H1 (cell line): ENCODE results near the gene ARHGEF11. TPM values are rescaled to one million over a fixed set of nuclear protein-coding genes. Genes with fewer than 3 reads are reported as not detected.
A peak's percentile ranks its signal among the peaks of the same experiment; 100 is the strongest.

Source experiments
- CTCF ChIA-PET: fragments of 300-600 bp; sonication (Branson Sonifier 250); formaldehyde crosslinking; loops from one replicate; lab custom pipeline; 2021; ENCODE audit not compliant: partially characterized antibody; lab: Charles Lee
- POLR2A ChIA-PET: fragments of 300-600 bp; sonication (Branson Sonifier 250); formaldehyde crosslinking; loops from one replicate; lab custom pipeline; 2021; ENCODE audit warnings: inconsistent platforms; ENCODE audit not compliant: partially characterized antibody; lab: Charles Lee
- DNase-seq, 2 experiments: peaks; one replicate each; pipeline versions ENCODE4 v3.0.0 to v3.0.0-alpha.2; 2010 to 2022; ENCODE audit warnings: low spot score in 2 of 2, low read depth in 1 of 2, mixed read lengths in 1 of 2
- FAIRE-seq: peaks from 2 replicates; lab custom pipeline; 2011; peaks lifted over from hg19 to GRCh38; lab: Jason Lieb, UNC
- H2AFZ ChIP-seq: 2 replicates; pipeline ENCODE4 v1.8.1; 2012; ENCODE audit warnings: low read length, inconsistent platforms
- H2AK5ac ChIP-seq: 2 replicates; pipeline ENCODE4 v1.6.1; 2013; ENCODE audit warnings: low read depth, low read length
- H2BK120ac ChIP-seq: replicated peaks from 2 replicates; pipeline ENCODE3; 2013; ENCODE audit warnings: low read depth, low read length, inconsistent platforms
- H2BK12ac ChIP-seq: 2 replicates; pipeline ENCODE4 v1.6.1; 2013; ENCODE audit warnings: low read depth, low read length
- H2BK15ac ChIP-seq: 2 replicates; pipeline ENCODE4 v1.6.1; 2013; ENCODE audit warnings: low read length
- H2BK20ac ChIP-seq: 2 replicates; pipeline ENCODE4 v1.6.1; 2013; ENCODE audit warnings: low read length
- H2BK5ac ChIP-seq: 2 replicates; pipeline ENCODE4 v1.6.1; 2013; ENCODE audit warnings: low read depth, low read length
- H3K14ac ChIP-seq: 2 replicates; pipeline ENCODE4 v1.6.1; 2013; ENCODE audit warnings: inconsistent platforms; ENCODE audit not compliant: insufficient read length
- H3K18ac ChIP-seq: 2 replicates; pipeline ENCODE4 v1.6.1; 2013; ENCODE audit warnings: low read length; ENCODE audit errors: extremely low read depth
- H3K23ac ChIP-seq: 2 replicates; pipeline ENCODE4 v1.6.1; 2013; ENCODE audit warnings: inconsistent platforms; ENCODE audit not compliant: insufficient read length
- H3K23me2 ChIP-seq: 2 replicates; pipeline ENCODE4 v1.6.1; 2013; ENCODE audit warnings: low read depth, low read length
- H3K27ac ChIP-seq: 2 replicates; pipeline ENCODE4 v1.6.1; 2011; ENCODE audit warnings: low read depth, low read length, inconsistent platforms
- H3K27me3 ChIP-seq, 4 experiments: replicated peaks in 1 of 4; 1 replicate in 1 of 4; 2 replicates in 3 of 4; pipeline versions ENCODE4 v1.6.1 to v1.8.1; 2011 to 2013; ENCODE audit warnings: low read length in 3 of 4, mild to moderate bottlenecking in 3 of 4, inconsistent platforms in 2 of 4, mixed read lengths in 2 of 4, moderate library complexity in 1 of 4; ENCODE audit not compliant: control insufficient read depth in 3 of 4, insufficient read depth in 3 of 4; ENCODE audit errors: extremely low read depth in 1 of 4
- H3K36me3 ChIP-seq, 4 experiments: 2 replicates each; pipeline versions ENCODE4 v1.6.1 to v1.8.1; 2011 to 2013; ENCODE audit warnings: mild to moderate bottlenecking in 4 of 4, low read length in 3 of 4, moderate library complexity in 2 of 4, control low read depth in 1 of 4, inconsistent platforms in 1 of 4; ENCODE audit not compliant: insufficient read depth in 4 of 4, control insufficient read depth in 2 of 4
- H3K4ac ChIP-seq: replicated peaks from 2 replicates; pipeline ENCODE3; 2013; ENCODE audit warnings: low read length, low read depth, mixed read lengths, inconsistent platforms; ENCODE audit not compliant: insufficient read length
- H3K4me1 ChIP-seq, 4 experiments: replicated peaks in 1 of 4; 1 replicate in 1 of 4; 2 replicates in 3 of 4; pipeline versions ENCODE4 v1.6.1 to v1.8.1; 2011 to 2013; ENCODE audit warnings: low read length in 3 of 4, inconsistent platforms in 2 of 4, mixed read lengths in 1 of 4; ENCODE audit not compliant: insufficient read depth in 4 of 4, control insufficient read depth in 3 of 4
- H3K4me2 ChIP-seq, 2 experiments: 2 replicates each; pipeline versions ENCODE4 v1.6.1 to v1.8.1; 2011 to 2013; ENCODE audit warnings: low read depth in 2 of 2, low read length in 2 of 2, control low read depth in 1 of 2, inconsistent platforms in 1 of 2, mild to moderate bottlenecking in 1 of 2; ENCODE audit not compliant: insufficient read depth in 1 of 2
- H3K4me3 ChIP-seq, 4 experiments: fragments of 200-600, 300-600 bp in 1 of 4; sonication (generic), shearing (Covaris generic), sonication (Bioruptor Twin) in 1 of 4; 2 replicates each; pipeline versions ENCODE4 v1.5.1 to v1.8.1; 2011 to 2016; ENCODE audit warnings: low read length in 4 of 4, low read depth in 3 of 4, control low read depth in 2 of 4, inconsistent platforms in 2 of 4, mild to moderate bottlenecking in 2 of 4, mixed read lengths in 1 of 4, moderate library complexity in 1 of 4; ENCODE audit not compliant: insufficient read depth in 2 of 4; ENCODE audit errors: extremely low read depth in 1 of 4
- H3K56ac ChIP-seq: replicated peaks from 2 replicates; pipeline ENCODE3; 2013; ENCODE audit warnings: low read depth, mild to moderate bottlenecking, mixed read lengths, low read length, inconsistent platforms; ENCODE audit not compliant: insufficient read length
- H3K79me1 ChIP-seq: 2 replicates; pipeline ENCODE4 v1.6.1; 2013; ENCODE audit warnings: low read depth, low read length, control low read depth
- H3K79me2 ChIP-seq, 2 experiments: 2 replicates each; pipeline versions ENCODE4 v1.6.1 to v1.8.1; 2012 to 2013; ENCODE audit warnings: low read length in 2 of 2, mild to moderate bottlenecking in 2 of 2, inconsistent platforms in 1 of 2; ENCODE audit not compliant: insufficient read depth in 2 of 2, control insufficient read depth in 1 of 2
- H3K9ac ChIP-seq, 4 experiments: replicated peaks in 1 of 4; 1 replicate in 1 of 4; 2 replicates in 3 of 4; pipeline versions ENCODE4 v1.6.1 to v1.8.1; 2011 to 2013; ENCODE audit warnings: low read depth in 3 of 4, low read length in 3 of 4, control low read depth in 2 of 4, mild to moderate bottlenecking in 2 of 4, moderate library complexity in 2 of 4, inconsistent platforms in 1 of 4; ENCODE audit errors: extremely low read depth in 1 of 4
- H3K9me3 ChIP-seq, 2 experiments: 2 replicates each; pipeline versions ENCODE4 v1.6.1 to v1.8.1; 2012 to 2013; ENCODE audit warnings: mild to moderate bottlenecking in 2 of 2, moderate library complexity in 2 of 2, control low read depth in 1 of 2, inconsistent platforms in 1 of 2, low read depth in 1 of 2, low read length in 1 of 2, mixed read lengths in 1 of 2; ENCODE audit not compliant: insufficient read depth in 2 of 2
- H4K20me1 ChIP-seq, 2 experiments: replicated peaks in 1 of 2; 2 replicates each; pipeline versions ENCODE3 to v1.8.1; 2011 to 2013; ENCODE audit warnings: inconsistent platforms in 2 of 2, low read length in 2 of 2, mild to moderate bottlenecking in 1 of 2; ENCODE audit not compliant: insufficient read depth in 2 of 2, control insufficient read depth in 1 of 2
- H4K5ac ChIP-seq: 2 replicates; pipeline ENCODE4 v1.6.1; 2013; ENCODE audit warnings: low read length, low read depth, mixed read lengths, inconsistent platforms; ENCODE audit not compliant: insufficient read length
- H4K8ac ChIP-seq: 2 replicates; pipeline ENCODE4 v1.8.0; 2013; ENCODE audit warnings: mild to moderate bottlenecking, moderate library complexity, low read length, inconsistent platforms; ENCODE audit not compliant: insufficient read depth; ENCODE audit errors: extremely low read depth
- H4K91ac ChIP-seq: replicated peaks from 2 replicates; pipeline ENCODE3; 2013; ENCODE audit warnings: low read length, mixed read lengths, inconsistent platforms; ENCODE audit not compliant: insufficient read length
- ATF3 ChIP-seq: IDR thresholded peaks from 2 replicates; pipeline ENCODE4 v1.6.1; 2011; ENCODE audit warnings: low read depth, mild to moderate bottlenecking, low read length; ENCODE audit not compliant: insufficient read depth
- BRCA1 ChIP-seq: IDR thresholded peaks from 2 replicates; pipeline ENCODE4 v1.6.1; 2012; ENCODE audit warnings: low read depth, low read length, improper control_type of control experiment
- CTBP2 ChIP-seq: IDR thresholded peaks from 2 replicates; pipeline ENCODE4 v1.7.0; 2011; ENCODE audit warnings: borderline replicate concordance, mild to moderate bottlenecking, moderate library complexity, mixed read lengths, low read length; ENCODE audit not compliant: insufficient read depth, insufficient read length
- EP300 ChIP-seq, 2 experiments: IDR thresholded peaks; 1 replicate in 1 of 2; 2 replicates in 1 of 2; pipeline ENCODE4 v1.6.1; 2011 to 2012; ENCODE audit warnings: low read depth in 2 of 2, low read length in 2 of 2, mild to moderate bottlenecking in 2 of 2, borderline replicate concordance in 1 of 2, inconsistent platforms in 1 of 2, moderate library complexity in 1 of 2
- EZH2 ChIP-seq: fragments of 200-600 bp; sonication (generic); IDR thresholded peaks from 2 replicates; pipeline ENCODE4 v1.7.1; 2012; ENCODE audit warnings: low read depth, mild to moderate bottlenecking, moderate library complexity, low read length, inconsistent platforms; ENCODE audit not compliant: severe bottlenecking
- HDAC2 ChIP-seq, 2 experiments: fragments of 300-600 bp in 1 of 2; sonication (generic) in 1 of 2; IDR thresholded peaks; 2 replicates each; pipeline ENCODE4 v1.6.1; 2011 to 2012; ENCODE audit warnings: low read depth in 2 of 2, low read length in 2 of 2, mild to moderate bottlenecking in 2 of 2, moderate library complexity in 2 of 2, borderline replicate concordance in 1 of 2, inconsistent platforms in 1 of 2
- NRF1 ChIP-seq: IDR thresholded peaks from 2 replicates; pipeline ENCODE4 v1.6.1; 2011; ENCODE audit warnings: mild to moderate bottlenecking, low read depth, low read length, improper control_type of control experiment
- RFX5 ChIP-seq: IDR thresholded peaks from 2 replicates; pipeline ENCODE4 v1.6.1; 2011; ENCODE audit warnings: low read depth, low read length, improper control_type of control experiment, borderline replicate concordance
- RXRA ChIP-seq: IDR thresholded peaks from 2 replicates; pipeline ENCODE4 v1.6.1; 2011; ENCODE audit warnings: low read depth, mild to moderate bottlenecking, low read length, moderate library complexity; ENCODE audit not compliant: insufficient read depth
- SIN3A ChIP-seq, 2 experiments: IDR thresholded peaks in 1 of 2; conservative IDR thresholded peaks in 1 of 2; 2 replicates each; pipeline ENCODE4 v1.6.1; 2011 to 2012; ENCODE audit warnings: low read length in 2 of 2, improper control_type of control experiment in 1 of 2, low read depth in 1 of 2, mild to moderate bottlenecking in 1 of 2
- TCF12 ChIP-seq: IDR thresholded peaks from 2 replicates; pipeline ENCODE4 v1.6.1; 2011; ENCODE audit warnings: low read depth, mild to moderate bottlenecking, low read length
- WGBS, 2 experiments: shearing (Covaris generic) in 1 of 2; methylation state at CpG; one replicate each; pipeline versions ENCODE4 v1.1.6 to v1.1.7; 2013 to 2015; ENCODE audit warnings: low lambda C conversion rate in 2 of 2, mixed read lengths in 2 of 2, inconsistent platforms in 1 of 2, low coverage in 1 of 2, missing lambda C conversion rate in 1 of 2; ENCODE audit not compliant: insufficient replicate concordance in 2 of 2, insufficient coverage in 1 of 2, insufficient read length in 1 of 2; ENCODE audit errors: extremely low coverage in 1 of 2, missing lambda C conversion rate in 1 of 2; 5-methylcytosine and 5-hydroxymethylcytosine counted together
- polyA plus RNA-seq, 7 experiments: library from polyadenylated mRNA; depleted of rRNA in 3 of 7; stranded (reverse) in 5 of 7; unstranded in 2 of 7; fragments of >200 nt in 5 of 7; fragments of 200-250 nt in 2 of 7; gene quantifications; 1 replicate in 5 of 7; 2 replicates in 1 of 7; 4 replicates in 1 of 7; pipeline versions ENCODE4 v1.2.1 to v1.2.3, GENCODE V29; 2011 to 2013; ENCODE audit warnings: missing spikeins in 2 of 7, mixed read lengths in 2 of 7
- total RNA-seq: library from RNA; stranded (reverse); fragmentation: NEBNext Ultra II Directional; extraction: Animal tissue kit (Norgen Biotek cat#: 25700); gene quantifications from 2 replicates; pipeline ENCODE4 v1.2.1, GENCODE V29; 2021

ARHGEF11 gene
- total and polyA plus RNA-seq, 2 of the 8 experiments (the other 6 are each of a cell fraction or from before 2014, with no cell fraction given) = 19.9 to 33.1 TPM

- H3K27me3 ChIP-seq = no peaks in the 10 kb centered on the region
- no peak overlapping the region for H3K23ac ChIP-seq
- H4K5ac ChIP-seq = no peak overlapping the region
- no peak overlapping the region for H2BK20ac ChIP-seq
- ChIA-PET POLR2A (interaction anchor here (1.3 to 2.0 kb wide), 4 partner anchors 10 to 47 kb away, joined by 3 to 10 read pairs (median 4); no protein-coding TSS in a partner anchor), CTCF (interaction anchor here (0.7 to 1.9 kb wide), 7 partner anchors 10 to 112 kb away, joined by 3 to 8 read pairs (median 4); no protein-coding TSS in a partner anchor)
- peak overlapping the region; percentile 82 to 93 for H3K4me2 ChIP-seq
- H3K56ac ChIP-seq = no peak overlapping the region
- peaks cover 4 to 12% of the 10 kb centered on the region in 2 experiments for H4K20me1 ChIP-seq
- H3K79me2 ChIP-seq = peaks cover 0 to 60% of the 10 kb centered on the region in 2 experiments
- no peak overlapping the region for H3K14ac ChIP-seq
- no peak overlapping the region for H2BK15ac ChIP-seq
- no peak overlapping the region for H2AFZ ChIP-seq
- DNase-seq (no peak), FAIRE-seq (no peak)
- H3K27ac ChIP-seq = no peak overlapping the region
- no peak overlapping the region for H2AK5ac ChIP-seq
- peak overlapping the region in 1 of 4 experiments; percentile 41; a peak in 1 of 7 replicates for H3K9ac ChIP-seq
- no peak overlapping the region for H4K91ac ChIP-seq
- H2BK12ac ChIP-seq = no peak overlapping the region
- H3K23me2 ChIP-seq = no peaks in the 10 kb centered on the region; the same call in 1 of the 2 replicates
- H4K8ac ChIP-seq = no peak overlapping the region
- 36% methylated on average over 4 of the region's 6 CpGs; no CpG with 5 or more reads in 1 of the 2 experiments for WGBS, 2 experiments
- H2BK5ac ChIP-seq = no peak overlapping the region
- H3K9me3 ChIP-seq = no peaks in the 10 kb centered on the region
- peaks cover 4 to 13% (median 7%) of the 10 kb centered on the region in 4 experiments; a peak in 4 of 7 replicates for H3K4me1 ChIP-seq
- peak overlapping the region; percentile 57 to 99 (median 89); a peak in 7 of 8 replicates for H3K4me3 ChIP-seq
- peaks cover 1% of the 10 kb centered on the region; the same call in 1 of the 2 replicates for H3K79me1 ChIP-seq
- H3K18ac ChIP-seq = no peak overlapping the region
- no peak overlapping the region for H2BK120ac ChIP-seq
- no peak overlapping the region for H3K4ac ChIP-seq
- H3K36me3 ChIP-seq = no peaks in the 10 kb centered on the region
- TF ChIP-seq RFX5 (no peak), NRF1 (no peak), HDAC2 (IDR thresholded peaks at IDR 0.05; ENCODE audit: borderline replicate concordance in 1 of 2, low read depth in 2 of 2, low read length in 2 of 2) (no peak), SIN3A (conservative IDR thresholded peaks at IDR 0.05 in 1 of 2, IDR thresholded peaks at IDR 0.05 in 1 of 2; ENCODE audit: low read depth in 1 of 2, low read length in 2 of 2) (no peak), TCF12 (no peak), BRCA1 (no peak), ATF3 (no peak), CTBP2 (no peak), EP300 (IDR thresholded peaks at IDR 0.05; ENCODE audit: borderline replicate concordance in 1 of 2, low read depth in 2 of 2, low read length in 2 of 2) (no peak), RXRA (no peak), EZH2 (no peak)
Observed at GRCh38 chr1:157044326-157044725, 1.2 kb downstream of the ARHGEF11 start.
